H9 (cell line): ENCODE results near the gene PPOX. TPM values are rescaled to one million over a fixed set of nuclear protein-coding genes. Genes with fewer than 3 reads are reported as not detected.

ENCODE experiments used
- DNase-seq: peaks from one replicate; pipeline ENCODE4 v3.0.0-alpha.2; 2017
- H2AFZ ChIP-seq: one replicate; pipeline ENCODE4 v1.6.1; 2013; ENCODE audit warnings: mild to moderate bottlenecking, low read length, control low read depth, moderate library complexity
- H2AK5ac ChIP-seq: 2 replicates; pipeline ENCODE4 v1.6.1; 2013; ENCODE audit warnings: low read length, control low read depth, mixed read lengths; ENCODE audit not compliant: insufficient read length
- H2BK120ac ChIP-seq: one replicate; pipeline ENCODE4 v1.6.1; 2013; ENCODE audit warnings: low read depth, mild to moderate bottlenecking, low read length, control low read depth, inconsistent platforms; ENCODE audit not compliant: poor library complexity, severe bottlenecking
- H2BK12ac ChIP-seq: 2 replicates; pipeline ENCODE4 v1.6.1; 2013; ENCODE audit warnings: low read length, control low read depth, mixed read lengths, low read depth; ENCODE audit not compliant: insufficient read length
- H2BK15ac ChIP-seq: 2 replicates; pipeline ENCODE4 v1.6.1; 2013; ENCODE audit warnings: low read depth, low read length, control low read depth
- H2BK20ac ChIP-seq: one replicate; pipeline ENCODE4 v1.6.1; 2013; ENCODE audit warnings: low read depth, mild to moderate bottlenecking, low read length, control low read depth, inconsistent platforms; ENCODE audit not compliant: poor library complexity, severe bottlenecking
- H2BK5ac ChIP-seq: 2 replicates; pipeline ENCODE4 v1.6.1; 2013; ENCODE audit warnings: low read length, control low read depth, mixed read lengths; ENCODE audit not compliant: insufficient read length
- H3K14ac ChIP-seq: 2 replicates; pipeline ENCODE4 v1.6.1; 2013; ENCODE audit warnings: low read length, control low read depth; ENCODE audit not compliant: insufficient read depth
- H3K18ac ChIP-seq: 2 replicates; pipeline ENCODE4 v1.6.1; 2013; ENCODE audit warnings: low read depth, mild to moderate bottlenecking, mixed read lengths, low read length, control low read depth; ENCODE audit not compliant: insufficient read length
- H3K23ac ChIP-seq: 2 replicates; pipeline ENCODE4 v1.6.1; 2013; ENCODE audit warnings: low read length, control low read depth, mixed read lengths, low read depth; ENCODE audit not compliant: insufficient read length
- H3K23me2 ChIP-seq: 2 replicates; pipeline ENCODE4 v1.6.1; 2013; ENCODE audit warnings: low read depth, mild to moderate bottlenecking, mixed read lengths, low read length, control low read depth; ENCODE audit not compliant: insufficient read length, poor library complexity, severe bottlenecking
- H3K27ac ChIP-seq: 2 replicates; pipeline ENCODE4 v1.5.1; 2013; ENCODE audit warnings: low read length, control low read depth, mixed read lengths, low read depth; ENCODE audit not compliant: insufficient read length
- H3K27me3 ChIP-seq: 2 replicates; pipeline ENCODE4 v1.6.1; 2013; ENCODE audit warnings: low read length, control low read depth, inconsistent platforms; ENCODE audit not compliant: insufficient read depth
- H3K4ac ChIP-seq: 2 replicates; pipeline ENCODE4 v1.6.1; 2013; ENCODE audit warnings: low read depth, mild to moderate bottlenecking, control low read depth, inconsistent platforms, low read length, moderate library complexity
- H3K4me1 ChIP-seq: 2 replicates; pipeline ENCODE4 v1.6.1; 2013; ENCODE audit warnings: low read length, control low read depth, inconsistent platforms; ENCODE audit not compliant: insufficient read depth
- H3K4me2 ChIP-seq: 2 replicates; pipeline ENCODE4 v1.6.1; 2013; ENCODE audit warnings: low read length, control low read depth, mixed read lengths; ENCODE audit not compliant: insufficient read length, insufficient read depth
- H3K56ac ChIP-seq: 2 replicates; pipeline ENCODE4 v1.6.1; 2013; ENCODE audit warnings: low read depth, mild to moderate bottlenecking, mixed read lengths, low read length, control low read depth; ENCODE audit not compliant: insufficient read length
- H3K79me1 ChIP-seq: 2 replicates; pipeline ENCODE4 v1.6.1; 2013; ENCODE audit warnings: low read depth, mild to moderate bottlenecking, moderate library complexity, low read length, control low read depth, inconsistent platforms; ENCODE audit not compliant: insufficient read depth, poor library complexity, severe bottlenecking
- H3K79me2 ChIP-seq: 2 replicates; pipeline ENCODE4 v1.6.1; 2013; ENCODE audit warnings: low read length, control low read depth, inconsistent platforms; ENCODE audit not compliant: insufficient read depth
- H3K9ac ChIP-seq: 2 replicates; pipeline ENCODE4 v1.6.1; 2013; ENCODE audit warnings: low read length, control low read depth, mixed read lengths; ENCODE audit not compliant: insufficient read length; ENCODE audit errors: extremely low read depth
- H3K9me3 ChIP-seq: one replicate; pipeline ENCODE4 v1.6.1; 2013; ENCODE audit warnings: low read depth, low read length, inconsistent platforms; ENCODE audit not compliant: control insufficient read depth
- H3T11ph ChIP-seq: one replicate; pipeline ENCODE4 v1.6.1; 2013; ENCODE audit warnings: mild to moderate bottlenecking, low read length, control low read depth, inconsistent platforms
- H4K20me1 ChIP-seq: one replicate; pipeline ENCODE4 v1.6.1; 2013; ENCODE audit not compliant: control insufficient read depth, insufficient read length, insufficient read depth
- H4K5ac ChIP-seq: 2 replicates; pipeline ENCODE4 v1.6.1; 2013; ENCODE audit warnings: low read depth, mild to moderate bottlenecking, mixed read lengths, low read length, control low read depth; ENCODE audit not compliant: insufficient read length
- H4K8ac ChIP-seq: replicated peaks from 2 replicates; pipeline ENCODE4 v1.6.1; 2013; ENCODE audit warnings: low read length, control low read depth, mixed read lengths, low read depth; ENCODE audit not compliant: insufficient read length
- H4K91ac ChIP-seq: 2 replicates; pipeline ENCODE4 v1.6.1; 2013; ENCODE audit warnings: low read depth, mild to moderate bottlenecking, moderate library complexity, mixed read lengths, low read length, control low read depth; ENCODE audit not compliant: insufficient read length
- H3K27ac Mint-ChIP-seq, 3 experiments: 2 replicates in 2 of 3; 3 replicates in 1 of 3; pipeline ENCODE4 v1.8.0; 2020 to 2021; ENCODE audit warnings: mixed read lengths in 3 of 3, mild to moderate bottlenecking in 1 of 3, moderate library complexity in 1 of 3
- H3K27me3 Mint-ChIP-seq: 2 replicates; pipeline ENCODE4 v1.8.0; 2021; ENCODE audit warnings: low read depth, mild to moderate bottlenecking, moderate library complexity, mixed read lengths
- H3K36me3 Mint-ChIP-seq, 3 experiments: 2 replicates in 2 of 3; 3 replicates in 1 of 3; pipeline ENCODE4 v1.8.0; 2020 to 2021; ENCODE audit warnings: low read depth in 3 of 3, mixed read lengths in 3 of 3; ENCODE audit not compliant: insufficient read depth in 1 of 3
- H3K4me1 Mint-ChIP-seq, 2 experiments: 2 replicates each; pipeline ENCODE4 v1.8.0; 2020; ENCODE audit warnings: mixed read lengths in 2 of 2
- H3K4me3 Mint-ChIP-seq, 2 experiments: 2 replicates in 1 of 2; 3 replicates in 1 of 2; pipeline ENCODE4 v1.8.0; 2020 to 2021; ENCODE audit warnings: mild to moderate bottlenecking in 2 of 2, mixed read lengths in 2 of 2, moderate library complexity in 1 of 2
- H3K9me3 Mint-ChIP-seq, 2 experiments: 2 replicates in 1 of 2; 3 replicates in 1 of 2; pipeline ENCODE4 v1.8.0; 2020; ENCODE audit warnings: mild to moderate bottlenecking in 2 of 2, mixed read lengths in 2 of 2, moderate library complexity in 1 of 2
- WGBS: extraction: QIAGEN DNeasy Blood & Tissue Kit; methylation state at CpG from one replicate; pipeline ENCODE4 v1.1.7; 2013; ENCODE audit warnings: missing lambda C conversion rate, low lambda C conversion rate, mixed read lengths; ENCODE audit not compliant: insufficient read length; ENCODE audit errors: extremely low coverage; 5-methylcytosine and 5-hydroxymethylcytosine counted together
- total RNA-seq: library from RNA; stranded (reverse); gene quantifications from 2 replicates; pipeline ENCODE4 v1.2.1, GENCODE V29; 2021
- TF ChIP-seq, protein P1 (sequence below): fragments of 200-600 bp; sonication (generic); conservative IDR thresholded peaks from 3 replicates; pipeline ENCODE4 v1.8.0; 2021; ENCODE audit warnings: antibody characterized with exemption, mild to moderate bottlenecking

Gene PPOX
- total RNA-seq, 1 experiment from 2014 or later: 39.8 TPM

DNA sequence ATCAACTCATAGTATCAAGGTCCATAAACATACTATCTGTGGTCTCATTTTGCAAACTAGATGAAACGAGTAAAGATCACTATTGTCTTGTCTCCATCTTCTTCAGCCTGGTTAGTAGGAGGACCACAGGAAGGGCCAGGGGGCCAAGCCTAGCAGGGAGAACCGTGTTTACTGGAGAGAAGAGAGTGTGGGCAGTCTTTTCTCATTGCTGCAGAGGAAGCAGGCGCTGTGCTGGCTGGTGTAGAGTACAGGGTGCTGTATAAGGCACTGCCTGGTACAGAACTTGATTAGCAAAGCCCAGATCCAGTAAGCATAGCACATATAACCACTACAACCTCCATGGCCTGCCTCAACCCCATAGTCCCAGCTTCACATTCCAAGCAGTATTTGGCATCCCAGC is 21.1 kb downstream of the PPOX start:
- Histone ChIP-seq H4K8ac (no peak overlapping the region), H2AFZ (no peak overlapping the region), H2BK120ac (no peak overlapping the region), H3K27me3 (no peaks in the 10 kb centered on the region), H3K4me1 (no peaks in the 10 kb centered on the region), H3K27ac (no peak overlapping the region), H3K79me1 (no peaks in the 10 kb centered on the region), H3K9me3 (no peaks in the 10 kb centered on the region), H3K4ac (no peak overlapping the region), H4K91ac (no peak overlapping the region), H3K18ac (no peak overlapping the region), H4K20me1 (peaks cover 3% of the 10 kb centered on the region), H3K4me2 (no peak overlapping the region), H3T11ph (no peak overlapping the region), H4K5ac (no peak overlapping the region), H3K23me2 (no peaks in the 10 kb centered on the region), H3K23ac (no peak overlapping the region), H2BK20ac (no peak overlapping the region), H3K56ac (no peak overlapping the region), H2BK12ac (no peak overlapping the region), H2BK15ac (no peak overlapping the region), H2BK5ac (no peak overlapping the region), H3K79me2 (no peaks in the 10 kb centered on the region), H2AK5ac (no peak overlapping the region), H3K9ac (no peak overlapping the region), H3K14ac (no peak overlapping the region)
- TF ChIP-seq, protein P1, sequence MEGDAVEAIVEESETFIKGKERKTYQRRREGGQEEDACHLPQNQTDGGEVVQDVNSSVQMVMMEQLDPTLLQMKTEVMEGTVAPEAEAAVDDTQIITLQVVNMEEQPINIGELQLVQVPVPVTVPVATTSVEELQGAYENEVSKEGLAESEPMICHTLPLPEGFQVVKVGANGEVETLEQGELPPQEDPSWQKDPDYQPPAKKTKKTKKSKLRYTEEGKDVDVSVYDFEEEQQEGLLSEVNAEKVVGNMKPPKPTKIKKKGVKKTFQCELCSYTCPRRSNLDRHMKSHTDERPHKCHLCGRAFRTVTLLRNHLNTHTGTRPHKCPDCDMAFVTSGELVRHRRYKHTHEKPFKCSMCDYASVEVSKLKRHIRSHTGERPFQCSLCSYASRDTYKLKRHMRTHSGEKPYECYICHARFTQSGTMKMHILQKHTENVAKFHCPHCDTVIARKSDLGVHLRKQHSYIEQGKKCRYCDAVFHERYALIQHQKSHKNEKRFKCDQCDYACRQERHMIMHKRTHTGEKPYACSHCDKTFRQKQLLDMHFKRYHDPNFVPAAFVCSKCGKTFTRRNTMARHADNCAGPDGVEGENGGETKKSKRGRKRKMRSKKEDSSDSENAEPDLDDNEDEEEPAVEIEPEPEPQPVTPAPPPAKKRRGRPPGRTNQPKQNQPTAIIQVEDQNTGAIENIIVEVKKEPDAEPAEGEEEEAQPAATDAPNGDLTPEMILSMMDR: no peak
- H3K27me3 Mint-ChIP-seq: peaks cover 2% of the 10 kb centered on the region; the same call in 1 of the 2 replicates
- no peak overlapping the region for H3K27ac Mint-ChIP-seq
- no CpG with 5 or more reads among the region's 3 CpGs for WGBS
- no peak for DNase-seq
- H3K9me3 Mint-ChIP-seq: no peaks in the 10 kb centered on the region
- H3K36me3 Mint-ChIP-seq: peaks cover 0 to 8% (median 8%) of the 10 kb centered on the region in 3 experiments; a peak in 4 of 7 replicates
- H3K4me1 Mint-ChIP-seq: peaks cover 4 to 10% of the 10 kb centered on the region in 2 experiments; a peak in 3 of 4 replicates
- no peak overlapping the region for H3K4me3 Mint-ChIP-seq
